ENCODE measurements around the gene HTR1A. TPM values are rescaled to one million over a fixed set of nuclear protein-coding genes. Genes with fewer than 3 reads are reported as not detected.

Gene HTR1A
- total RNA-seq, 4 donors from 2014 or later: not detected

DNA sequence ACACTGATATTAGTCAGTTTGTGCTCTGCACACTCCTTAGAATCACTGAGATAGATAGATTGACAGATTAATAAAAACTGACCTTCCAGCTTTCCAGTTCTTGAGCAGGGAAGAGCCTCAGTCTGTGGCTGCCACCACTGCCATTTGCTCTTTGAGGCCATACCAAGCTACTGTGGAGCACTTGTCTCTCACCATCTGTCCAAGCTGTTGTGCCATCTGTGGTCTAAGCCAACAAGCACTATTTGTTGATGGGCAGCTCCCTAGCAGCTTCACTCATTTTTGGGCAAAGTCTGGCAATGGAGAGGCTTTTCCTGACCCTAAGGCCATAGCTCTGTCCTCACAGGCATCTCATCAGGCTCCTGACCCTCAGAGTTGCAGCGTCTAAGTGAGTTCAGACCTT lies 30.4 kb downstream of the HTR1A start:
- H3K4me3 ChIP-seq: no peak overlapping the region
- no peak overlapping the region for H3K27ac ChIP-seq
- no peaks in the 10 kb centered on the region for H3K4me1 ChIP-seq
- WGBS, 2 donors: 71 to 81% methylated on average over 1 of the region's 1 CpG
- no peaks in the 10 kb centered on the region for H3K27me3 ChIP-seq
- intact Hi-C loops (cut with DNase I): no loop called here
- no peak for DNase-seq
- H3K36me3 ChIP-seq: no peaks in the 10 kb centered on the region
- peaks cover 0 to 5% (median 0%) of the 10 kb centered on the region in 3 donors for H3K9me3 ChIP-seq
- TF ChIP-seq, protein P1, sequence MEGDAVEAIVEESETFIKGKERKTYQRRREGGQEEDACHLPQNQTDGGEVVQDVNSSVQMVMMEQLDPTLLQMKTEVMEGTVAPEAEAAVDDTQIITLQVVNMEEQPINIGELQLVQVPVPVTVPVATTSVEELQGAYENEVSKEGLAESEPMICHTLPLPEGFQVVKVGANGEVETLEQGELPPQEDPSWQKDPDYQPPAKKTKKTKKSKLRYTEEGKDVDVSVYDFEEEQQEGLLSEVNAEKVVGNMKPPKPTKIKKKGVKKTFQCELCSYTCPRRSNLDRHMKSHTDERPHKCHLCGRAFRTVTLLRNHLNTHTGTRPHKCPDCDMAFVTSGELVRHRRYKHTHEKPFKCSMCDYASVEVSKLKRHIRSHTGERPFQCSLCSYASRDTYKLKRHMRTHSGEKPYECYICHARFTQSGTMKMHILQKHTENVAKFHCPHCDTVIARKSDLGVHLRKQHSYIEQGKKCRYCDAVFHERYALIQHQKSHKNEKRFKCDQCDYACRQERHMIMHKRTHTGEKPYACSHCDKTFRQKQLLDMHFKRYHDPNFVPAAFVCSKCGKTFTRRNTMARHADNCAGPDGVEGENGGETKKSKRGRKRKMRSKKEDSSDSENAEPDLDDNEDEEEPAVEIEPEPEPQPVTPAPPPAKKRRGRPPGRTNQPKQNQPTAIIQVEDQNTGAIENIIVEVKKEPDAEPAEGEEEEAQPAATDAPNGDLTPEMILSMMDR (IDR thresholded peaks at IDR 0.05): no peak
- no peak for TF ChIP-seq POLR2A (IDR thresholded peaks at IDR 0.05)

DNA sequence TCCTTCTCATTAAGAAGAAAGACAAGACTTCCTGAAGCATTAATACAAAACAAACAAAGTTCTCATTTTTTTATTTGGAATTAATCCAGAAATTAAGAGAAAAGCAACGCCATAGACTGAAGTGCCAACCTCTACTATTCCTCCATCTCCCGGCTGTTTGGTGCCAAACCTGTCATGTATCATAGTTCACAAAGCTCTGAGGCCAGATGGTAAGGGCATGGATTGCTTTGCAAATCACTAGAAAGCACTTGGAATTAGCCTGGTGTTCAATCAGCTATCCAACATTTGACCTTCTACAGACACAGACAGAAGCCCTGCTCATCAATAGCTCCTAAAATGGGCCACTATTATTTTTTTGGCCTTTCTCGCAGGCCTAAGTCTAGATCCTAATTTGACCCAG lies 33.8 kb downstream of the HTR1A start:
- 61 to 75% methylated on average over 3 of the region's 3 CpGs for WGBS, 2 donors
- no peak for TF ChIP-seq POLR2A (IDR thresholded peaks at IDR 0.05)
- TF ChIP-seq, protein P1 (IDR thresholded peaks at IDR 0.05): no peak
- no peak for DNase-seq
- Histone ChIP-seq H3K9me3 (no peaks in the 10 kb centered on the region), H3K4me3 (no peak overlapping the region), H3K27me3 (no peaks in the 10 kb centered on the region), H3K27ac (no peak overlapping the region), H3K36me3 (no peaks in the 10 kb centered on the region), H3K4me1 (no peaks in the 10 kb centered on the region)
- intact Hi-C loops (cut with DNase I): no loop called here

DNA sequence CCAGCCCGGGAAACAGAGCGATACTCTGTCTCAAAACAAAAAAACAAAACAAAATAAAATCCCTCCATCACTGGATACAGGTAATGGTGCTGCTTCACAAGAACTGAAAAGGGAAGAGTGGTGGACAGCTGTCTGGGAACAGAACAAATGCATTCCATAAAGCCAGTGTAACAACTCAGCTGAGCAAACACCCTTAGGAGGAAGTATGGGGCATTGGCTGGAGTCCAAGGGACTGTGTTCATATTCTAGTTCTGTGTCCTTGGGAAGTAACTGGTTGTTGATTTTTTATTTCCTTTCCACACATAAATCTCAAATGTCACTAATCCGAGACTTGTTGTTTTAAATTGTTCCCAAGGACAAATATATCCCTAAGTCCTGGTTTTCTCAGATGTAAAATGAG lies 38.3 kb downstream of the HTR1A start:
- Histone ChIP-seq H3K9me3 (no peaks in the 10 kb centered on the region), H3K4me1 (no peaks in the 10 kb centered on the region), H3K36me3 (no peaks in the 10 kb centered on the region), H3K27ac (no peak overlapping the region), H3K4me3 (no peak overlapping the region), H3K27me3 (no peaks in the 10 kb centered on the region)
- TF ChIP-seq, protein P1 (IDR thresholded peaks at IDR 0.05): no peak
- no peak for TF ChIP-seq POLR2A (IDR thresholded peaks at IDR 0.05)
- no peak for DNase-seq
- 37 to 53% methylated on average over 3 of the region's 3 CpGs for WGBS, 2 donors
- intact Hi-C loops (cut with DNase I): no loop called here

DNA sequence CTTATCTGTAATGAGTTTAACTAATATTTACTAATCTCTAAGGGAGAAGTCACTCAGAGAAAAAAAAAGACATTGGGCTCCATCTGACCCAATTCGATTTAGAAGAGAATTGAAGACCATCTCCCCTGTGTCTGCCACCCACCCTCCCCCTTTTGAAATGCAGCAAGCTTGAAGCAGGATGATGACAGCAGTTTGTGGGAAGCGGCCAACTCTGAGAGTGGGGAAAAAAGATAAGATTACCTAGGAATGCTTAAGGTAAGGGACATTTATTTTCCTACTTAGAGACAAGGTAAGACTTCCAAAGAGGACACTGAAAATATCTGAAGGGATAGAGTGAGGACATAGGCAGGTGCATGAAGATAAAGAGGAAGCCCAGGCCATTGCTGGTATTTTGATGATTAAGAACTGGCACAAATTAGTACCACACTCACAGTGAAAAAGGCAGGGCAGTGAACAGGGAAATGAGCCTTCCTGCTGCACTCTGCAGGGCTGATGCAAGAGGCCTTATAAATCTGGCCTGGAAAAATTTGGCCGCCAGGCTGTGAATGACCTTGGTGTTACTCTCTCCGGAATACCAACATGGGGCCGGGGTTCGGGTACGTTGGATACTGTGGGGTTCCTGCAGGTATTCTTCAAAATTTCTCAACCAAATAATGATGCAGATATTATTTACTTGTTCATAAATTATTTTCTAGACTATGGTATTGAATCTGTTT lies 42.3 kb downstream of the HTR1A start:
- H3K9me3 ChIP-seq: no peaks in the 10 kb centered on the region
- no peaks in the 10 kb centered on the region for H3K27me3 ChIP-seq
- TF ChIP-seq POLR2A (IDR thresholded peaks at IDR 0.05): no peak
- TF ChIP-seq, protein P1 (IDR thresholded peaks at IDR 0.05): no peak
- H3K36me3 ChIP-seq: no peaks in the 10 kb centered on the region
- WGBS, 2 donors: 74 to 79% methylated on average over 7 of the region's 7 CpGs
- no peak for DNase-seq
- intact Hi-C loops (cut with DNase I): no loop called here
- H3K4me1 ChIP-seq: no peaks in the 10 kb centered on the region
- H3K4me3 ChIP-seq: no peak overlapping the region
- H3K27ac ChIP-seq: no peak overlapping the region

DNA sequence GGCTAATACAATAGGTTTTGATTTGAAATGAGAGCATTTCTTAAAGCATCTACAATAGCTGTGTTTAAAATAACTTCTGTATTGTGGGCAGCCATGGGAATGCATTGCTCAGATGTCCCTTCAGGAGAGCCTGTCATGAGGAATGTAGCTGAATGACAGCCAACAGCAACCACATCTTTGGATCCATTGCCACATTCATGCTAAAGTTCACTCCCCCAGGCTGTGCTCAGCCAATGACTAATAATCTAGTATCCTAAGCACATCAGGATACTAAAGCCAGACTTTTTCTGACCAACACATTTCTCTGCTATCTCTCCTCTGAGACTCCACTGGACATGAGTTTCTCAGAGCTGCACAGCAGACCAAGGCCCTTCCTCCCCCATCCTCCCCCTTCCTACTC lies 45.5 kb downstream of the HTR1A start:
- Histone ChIP-seq H3K9me3 (no peaks in the 10 kb centered on the region), H3K27ac (no peak overlapping the region), H3K36me3 (no peaks in the 10 kb centered on the region), H3K4me1 (no peaks in the 10 kb centered on the region), H3K27me3 (no peaks in the 10 kb centered on the region), H3K4me3 (no peak overlapping the region)
- intact Hi-C loops (cut with DNase I): no loop called here
- no peak for DNase-seq
- TF ChIP-seq, protein P1 (IDR thresholded peaks at IDR 0.05): no peak
- no peak for TF ChIP-seq POLR2A (IDR thresholded peaks at IDR 0.05)
